ENCODE results near the gene GZMM.

Gene GZMM

DNA sequence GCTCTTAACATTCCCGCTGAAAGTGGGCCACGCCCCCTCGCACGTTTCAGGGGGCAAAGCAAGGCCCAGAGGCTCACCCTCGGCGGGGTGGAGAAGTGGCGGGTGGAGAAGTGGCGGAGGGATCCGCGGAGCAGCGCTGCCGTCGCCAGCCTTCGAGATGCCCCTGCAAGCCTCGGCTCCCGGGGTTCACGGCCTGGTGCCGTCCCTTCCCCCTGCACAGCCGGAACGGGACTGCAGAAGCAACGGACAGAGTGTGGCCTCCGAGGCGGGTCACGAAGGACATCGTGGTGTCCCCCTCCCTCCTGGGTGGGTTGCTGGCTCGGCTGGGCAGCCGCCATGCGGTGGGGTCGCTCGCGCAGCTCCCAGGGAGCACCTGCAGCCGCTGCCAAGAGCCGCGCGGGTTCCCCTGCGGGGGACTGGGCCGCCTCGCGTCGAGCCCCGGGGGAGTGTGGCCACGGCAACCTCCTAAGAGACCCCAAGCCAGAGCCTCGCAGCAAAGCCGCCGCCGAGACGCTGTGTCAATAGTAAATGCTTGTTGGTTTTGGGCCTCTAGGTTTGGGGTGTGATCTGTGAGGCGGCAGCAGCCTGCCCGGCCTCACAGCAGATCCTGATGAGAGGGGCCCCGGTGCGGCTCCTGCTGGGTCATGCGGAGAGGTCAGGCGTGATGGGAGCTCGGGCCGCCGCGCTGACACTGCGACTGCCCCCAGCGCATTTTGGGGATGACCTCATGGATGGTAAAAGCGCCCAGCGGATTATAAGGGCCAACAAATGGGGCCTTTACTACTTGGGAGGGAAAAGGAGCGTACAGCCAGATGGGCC is 31.1 kb upstream of the GZMM start:
- DNase-seq: no peak

DNA sequence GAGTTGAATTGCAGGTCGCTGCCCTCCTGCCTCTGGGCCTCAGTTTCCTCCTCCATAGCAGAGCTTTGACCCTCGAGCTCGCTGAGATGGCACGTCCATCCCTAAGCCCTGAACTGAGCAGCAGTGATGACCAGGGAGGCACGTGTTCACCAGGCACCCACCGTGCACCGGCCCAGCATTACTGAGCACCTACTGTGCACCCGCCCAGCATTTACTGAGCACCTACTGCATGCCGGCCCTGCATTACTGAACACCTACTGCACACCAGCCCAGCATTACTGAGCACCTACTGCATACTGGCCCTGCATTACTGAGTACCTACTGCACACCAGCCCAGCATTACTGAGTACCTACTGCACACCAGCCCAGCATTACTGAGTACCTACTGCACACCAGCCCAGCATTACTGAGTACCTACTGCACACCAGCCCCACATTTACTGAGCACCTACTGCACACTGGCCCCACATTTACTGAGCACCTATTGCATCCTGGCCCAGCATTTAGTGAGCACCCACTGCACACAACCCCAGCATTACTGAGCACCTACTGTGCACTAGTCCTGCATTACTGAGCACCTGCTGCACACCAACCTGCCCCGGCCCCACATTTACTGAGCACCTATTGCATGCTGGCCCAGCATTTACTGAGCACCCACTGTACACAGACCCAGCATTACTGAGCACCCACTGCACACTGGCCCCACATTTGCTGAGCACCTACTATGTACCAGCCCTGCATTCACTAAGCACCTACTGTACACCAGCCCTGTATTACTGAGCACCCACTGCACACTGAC is 30.3 kb upstream of the GZMM start:
- DNase-seq: no peak

DNA sequence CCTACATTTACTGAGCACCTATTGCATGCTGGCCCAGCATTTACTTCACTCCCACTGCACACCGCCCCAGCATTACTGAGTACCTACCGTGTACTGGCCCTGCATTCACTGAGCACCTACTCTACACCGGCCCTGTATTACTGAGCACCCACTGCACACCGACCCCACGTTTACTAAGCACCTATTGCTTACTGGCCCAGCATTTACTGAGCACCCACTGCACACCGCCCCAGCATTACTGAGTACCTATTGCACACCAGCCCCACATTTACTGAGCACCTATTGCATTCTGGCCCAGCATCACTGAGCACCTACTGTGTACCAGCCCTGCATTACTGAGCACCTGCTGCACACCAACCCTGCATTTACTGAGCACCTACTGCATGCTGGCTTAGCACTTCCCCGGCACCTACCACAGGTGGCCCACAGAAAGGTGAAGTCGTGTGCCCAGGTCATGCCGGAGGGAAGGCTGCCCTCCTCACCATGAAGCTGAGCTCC is 29.6 kb upstream of the GZMM start:
- DNase-seq: no peak

DNA sequence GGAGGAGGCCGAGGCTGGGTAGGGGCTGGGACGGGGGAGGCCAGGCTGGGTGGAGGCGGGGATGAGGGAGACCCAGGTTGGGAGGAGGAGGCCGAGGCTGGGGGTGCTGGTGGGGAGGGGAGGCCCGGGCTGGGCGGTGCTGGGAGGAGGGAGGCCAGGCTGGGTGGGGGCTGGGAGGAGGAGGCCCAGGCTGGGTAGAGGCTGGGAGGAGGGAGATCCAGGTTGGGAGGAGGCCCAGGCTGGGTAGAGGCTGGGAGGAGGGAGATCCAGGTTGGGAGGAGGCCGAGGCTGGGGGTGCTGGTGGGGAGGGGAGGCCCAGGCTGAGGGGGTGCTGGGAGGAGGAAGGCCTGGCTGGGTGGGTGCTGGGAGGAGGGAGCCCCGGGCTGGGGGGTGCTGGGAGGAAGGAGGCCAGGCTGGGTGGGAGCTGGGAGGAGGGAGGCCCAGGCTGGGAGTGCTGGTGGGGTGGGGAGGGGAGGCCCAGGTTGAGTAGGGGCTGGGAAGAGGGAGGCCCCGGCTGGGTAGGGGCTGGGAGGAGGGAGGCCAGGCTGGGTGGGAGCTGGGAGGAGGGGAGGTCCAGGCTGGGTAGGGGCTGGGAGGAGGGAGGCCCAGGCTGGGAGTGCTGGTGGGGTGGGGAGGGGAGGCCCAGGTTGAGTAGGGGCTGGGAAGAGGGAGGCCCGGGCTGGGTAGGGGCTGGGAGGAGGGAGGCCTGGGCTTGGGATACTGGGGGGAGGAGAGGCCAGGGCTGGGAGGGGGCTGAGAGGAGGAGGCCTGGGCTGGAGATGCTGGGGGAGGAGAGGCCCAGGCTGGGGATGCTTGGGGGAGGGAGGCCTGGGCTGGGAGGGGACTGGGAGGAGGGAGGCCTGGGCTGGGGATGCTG is 25.9 kb upstream of the GZMM start:
- no peak for DNase-seq

DNA sequence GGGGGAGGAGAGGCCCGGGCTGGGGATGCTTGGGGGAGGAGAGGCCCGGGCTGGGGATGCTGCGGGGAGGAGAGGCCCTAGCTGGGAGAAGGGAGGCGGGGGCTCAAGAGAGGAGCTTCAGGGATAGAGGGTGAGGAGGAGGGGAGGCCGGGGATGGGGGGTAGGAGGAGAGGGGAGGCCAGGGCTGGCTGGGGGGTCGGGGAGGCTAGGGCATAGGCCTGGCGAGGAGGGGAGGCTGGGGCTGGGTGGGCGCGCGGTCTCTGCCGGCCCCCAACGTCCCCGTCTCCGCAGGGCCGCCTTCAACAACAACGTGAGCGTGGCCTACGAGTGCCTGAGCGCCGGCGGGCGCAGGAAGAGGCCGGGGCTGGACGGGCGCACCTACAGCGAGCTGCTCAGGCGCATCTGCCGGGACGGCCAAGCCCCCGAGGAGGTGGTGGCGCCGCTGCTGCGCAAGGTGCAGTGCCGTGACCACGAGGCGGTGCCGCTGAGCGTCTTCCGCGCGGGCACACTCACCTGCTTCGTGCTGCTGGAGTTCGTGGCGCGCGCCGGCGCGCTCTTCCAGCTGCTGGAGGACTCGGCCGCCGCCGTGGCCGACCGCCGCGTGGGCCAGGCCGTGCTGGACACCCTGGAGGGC is 25.1 kb upstream of the GZMM start:
- no peak for DNase-seq

DNA sequence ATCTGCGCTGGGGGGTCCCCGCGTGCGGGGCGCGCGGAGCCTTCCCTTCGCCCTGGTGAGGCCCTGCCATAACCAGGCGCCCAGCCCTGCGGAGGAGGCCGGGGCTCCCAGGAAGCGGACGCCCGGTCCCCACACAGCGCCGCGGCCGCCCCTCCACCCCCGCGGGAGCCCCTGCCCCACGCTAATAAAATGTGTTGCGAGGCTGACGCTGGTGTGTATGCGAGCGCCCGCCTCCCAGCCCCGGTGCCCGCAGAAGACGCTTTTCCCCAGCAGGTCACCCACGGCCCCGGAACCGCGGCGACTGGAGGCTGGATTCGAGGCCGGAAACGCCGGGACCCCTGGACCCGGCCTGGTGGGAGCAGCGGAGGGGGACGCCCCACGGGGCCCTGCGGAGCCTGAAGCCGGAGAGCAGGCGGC is 24.4 kb upstream of the GZMM start:
- DNase-seq: no peak

DNA sequence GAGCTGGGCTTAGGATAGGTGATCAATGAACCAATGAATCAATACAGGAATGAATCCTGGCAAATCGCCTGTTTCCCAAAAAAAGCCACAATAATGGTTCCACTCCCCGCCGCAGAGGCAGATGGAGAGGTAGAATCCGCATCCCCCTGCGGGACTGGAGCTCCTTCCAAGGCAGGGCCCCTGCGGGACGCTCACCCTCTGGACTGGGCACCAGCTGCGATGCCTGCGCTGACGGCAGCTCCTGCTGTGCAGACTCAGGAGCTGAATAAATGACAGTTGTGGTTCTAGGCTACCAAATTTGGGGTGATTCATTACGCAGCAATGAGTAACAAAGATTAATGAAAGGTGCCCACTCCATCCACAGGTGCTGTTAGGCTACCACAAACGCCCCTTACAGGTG is 21.1 kb upstream of the GZMM start:
- DNase-seq: no peak

DNA sequence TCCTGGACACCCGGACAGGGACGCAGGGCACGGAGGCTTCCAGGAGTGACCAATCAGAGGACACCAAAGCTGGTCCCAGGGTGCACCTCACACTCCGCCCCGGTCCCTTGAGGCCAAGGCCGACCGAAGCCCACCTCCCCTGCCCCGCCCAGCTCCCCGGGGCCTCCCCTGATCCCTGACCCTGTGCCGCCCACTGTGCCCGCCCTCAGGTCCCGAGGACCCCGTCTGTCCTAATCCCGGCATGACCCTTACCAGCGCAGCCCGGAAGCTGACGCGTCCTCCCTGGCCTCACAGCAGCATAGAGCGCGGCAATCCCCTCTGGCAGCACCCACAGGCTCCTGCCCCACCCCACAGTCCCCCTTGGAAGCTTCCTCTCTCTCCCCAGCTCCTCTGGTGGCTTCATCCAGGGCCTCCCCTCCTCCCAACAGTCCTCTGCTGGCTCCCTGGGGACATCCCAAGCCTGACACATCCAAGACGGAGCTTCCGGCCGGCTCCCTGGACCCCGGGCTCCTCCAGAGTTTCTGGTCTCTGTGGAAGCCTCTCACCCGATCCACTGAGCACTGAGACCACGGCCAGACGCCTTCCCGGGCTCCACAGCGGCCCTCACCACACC is 19.7 kb upstream of the GZMM start:
- no peak for DNase-seq

DNA sequence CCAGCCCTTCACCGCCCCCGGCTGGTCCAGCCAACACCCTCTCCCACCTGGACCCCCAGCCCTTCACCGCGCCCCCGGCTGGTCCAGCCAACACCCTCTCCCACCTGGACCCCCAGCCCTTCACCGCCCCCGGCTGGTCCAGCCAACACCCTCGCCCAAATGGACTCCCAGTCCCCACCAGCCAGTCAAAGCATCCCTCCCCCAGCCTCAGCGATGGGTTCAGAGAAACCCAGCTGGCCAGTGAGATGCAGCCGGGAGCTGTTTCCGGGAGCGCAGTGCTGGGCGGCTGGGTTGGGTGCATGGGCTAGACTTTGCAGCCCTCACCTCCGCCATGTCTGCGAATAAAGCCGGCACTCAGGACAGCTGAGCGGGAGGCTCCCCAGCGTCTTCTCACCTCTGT is 18.8 kb upstream of the GZMM start:
- no peak for DNase-seq

DNA sequence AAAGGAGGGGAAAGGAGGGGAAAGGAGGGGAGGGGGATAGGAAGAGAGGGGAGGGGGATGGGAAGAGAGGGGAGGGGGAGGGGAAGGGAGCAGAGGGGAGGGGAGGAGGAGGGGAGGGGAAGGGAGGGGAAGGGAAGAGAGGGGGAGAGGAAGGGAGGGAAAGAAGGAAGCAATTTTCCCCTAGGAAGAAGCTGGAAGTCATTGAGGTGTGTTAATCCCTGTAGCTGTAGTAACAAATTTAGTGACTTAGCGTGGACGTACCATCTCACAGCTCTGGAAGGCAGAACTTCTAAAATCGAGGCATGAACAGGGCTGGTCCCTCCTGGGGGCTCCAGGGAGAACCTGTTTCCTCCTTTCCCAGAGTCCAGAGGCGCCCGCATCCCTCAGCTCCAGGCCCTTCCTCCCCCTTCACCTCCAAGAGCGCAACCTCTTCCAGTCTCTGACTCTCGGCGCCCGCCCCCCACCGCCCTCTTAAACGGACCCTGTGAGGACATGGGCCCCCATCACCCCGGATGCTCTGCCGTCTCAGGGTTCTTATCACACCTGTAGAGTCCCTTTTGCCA is 17.9 kb upstream of the GZMM start:
- DNase-seq: no peak

DNA sequence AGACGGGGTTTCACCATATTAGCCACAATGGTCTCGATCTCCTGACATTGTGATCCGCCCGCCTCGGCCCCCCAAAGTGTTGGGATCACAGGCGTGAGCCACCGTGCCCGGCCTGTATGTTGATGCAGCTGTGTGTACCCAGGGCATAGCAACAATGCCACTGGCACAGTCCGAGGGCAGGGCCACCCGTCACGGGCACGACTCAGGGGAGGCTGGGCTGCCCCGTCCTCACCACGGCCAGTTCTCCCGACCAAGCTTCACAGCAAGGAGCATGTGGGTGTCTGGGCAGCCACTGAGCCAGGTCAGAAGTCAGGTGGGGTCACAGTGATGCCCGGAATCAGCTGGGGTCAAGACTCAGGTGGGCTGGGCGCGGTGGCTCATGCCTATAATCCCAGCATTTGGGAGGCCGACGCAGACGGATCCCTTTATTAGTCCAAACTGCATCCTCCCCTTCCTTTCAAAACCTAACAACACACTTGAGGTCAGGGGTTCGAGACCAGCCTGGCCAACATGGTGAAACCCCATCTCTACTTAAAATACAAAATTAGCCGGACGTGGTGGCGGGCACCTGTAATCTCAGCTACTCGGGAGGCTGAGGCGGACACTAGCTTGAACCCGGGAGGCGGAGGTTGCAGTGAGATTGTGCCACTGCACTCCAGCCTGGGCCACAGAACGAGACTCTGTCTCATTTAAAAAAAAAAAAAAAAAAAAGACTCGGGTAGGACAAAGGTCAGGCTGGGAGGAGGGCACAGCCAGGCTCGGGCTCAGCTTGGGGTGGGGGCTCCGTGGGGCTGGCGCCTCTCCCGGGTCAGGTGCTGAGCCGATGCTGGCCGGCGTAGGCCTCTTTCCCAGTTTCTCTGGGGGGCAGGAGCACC is 13.5 kb upstream of the GZMM start:
- no peak for DNase-seq

DNA sequence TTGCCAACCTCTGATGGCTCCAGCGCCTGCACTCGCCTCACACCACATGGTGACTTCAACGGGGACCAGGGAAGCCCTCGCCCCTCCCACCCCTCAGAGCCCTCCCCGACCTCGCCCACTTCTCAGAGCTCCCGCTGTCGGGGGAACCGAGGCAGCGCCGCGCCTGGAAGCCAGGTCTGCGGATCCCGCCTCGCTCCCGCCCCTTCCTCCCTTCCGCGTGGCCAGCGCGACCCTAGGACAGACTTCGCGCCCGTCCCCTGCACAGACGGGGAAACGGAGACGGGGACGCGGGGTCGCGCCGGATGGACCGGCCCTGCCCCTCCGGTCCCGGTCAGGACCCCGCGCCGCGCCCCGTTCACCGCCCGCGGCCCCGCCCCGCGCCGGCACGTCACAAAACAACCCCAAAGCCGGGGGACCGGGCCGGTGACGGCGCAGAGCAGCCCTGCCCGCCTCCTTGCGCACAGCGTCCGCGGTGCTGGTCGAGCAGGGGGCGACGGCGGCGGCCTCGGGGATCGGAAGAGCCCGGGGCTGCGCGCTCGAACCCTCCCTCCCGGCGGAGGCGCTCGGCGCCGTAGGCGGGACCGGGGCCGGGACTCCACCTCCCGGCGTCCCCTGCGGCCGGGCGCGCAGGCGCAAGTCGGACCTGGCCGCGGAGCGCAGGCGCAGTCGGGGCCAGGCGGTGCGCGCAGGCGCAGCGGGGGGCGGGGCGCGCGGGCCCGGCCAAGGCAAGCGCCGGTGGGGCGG is 12.7 kb upstream of the GZMM start:
- DNase-seq: peak; percentile 99

DNA sequence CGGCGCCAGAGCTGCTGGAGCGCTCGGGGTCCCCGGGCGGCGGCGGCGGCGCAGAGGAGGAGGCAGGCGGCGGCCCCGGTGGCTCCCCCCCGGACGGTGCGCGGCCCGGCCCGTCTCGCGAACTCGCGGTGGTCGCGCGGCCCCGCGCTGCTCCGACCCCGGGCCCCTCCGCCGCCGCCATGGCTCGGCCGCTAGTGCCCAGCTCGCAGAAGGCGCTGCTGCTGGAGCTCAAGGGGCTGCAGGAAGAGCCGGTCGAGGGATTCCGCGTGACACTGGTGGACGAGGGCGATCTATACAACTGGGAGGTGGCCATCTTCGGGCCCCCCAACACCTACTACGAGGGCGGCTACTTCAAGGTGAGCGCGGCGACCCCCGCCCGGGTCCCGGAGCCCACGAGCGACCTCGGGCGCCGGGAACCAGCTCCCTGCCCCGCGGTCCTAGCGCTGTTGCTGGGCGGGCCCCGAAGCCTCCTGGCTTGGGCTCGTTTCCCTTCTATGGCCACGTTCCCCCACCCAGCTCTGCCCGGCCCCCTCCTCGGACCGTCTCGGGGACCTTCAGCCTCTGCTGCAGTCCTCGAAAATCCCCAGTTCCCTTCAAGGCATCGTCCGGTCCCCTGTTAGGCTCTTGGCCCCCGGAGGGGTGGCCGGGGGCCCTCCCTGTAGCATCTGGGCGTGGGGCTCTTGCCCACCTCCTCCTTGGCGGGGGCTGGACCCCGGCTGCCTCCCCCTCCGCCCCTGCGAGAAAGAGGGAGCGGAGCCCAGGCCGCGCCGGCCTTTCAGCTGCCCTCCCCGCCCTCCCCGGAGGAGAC is 11.9 kb upstream of the GZMM start, which contains the start of gene CDC34:
TSS of gene CDC34 (plus strand) at position 8 of the 808 bp plus-strand sequence. CDS start at position 180, 172 bp downstream.
- no peak for DNase-seq

DNA sequence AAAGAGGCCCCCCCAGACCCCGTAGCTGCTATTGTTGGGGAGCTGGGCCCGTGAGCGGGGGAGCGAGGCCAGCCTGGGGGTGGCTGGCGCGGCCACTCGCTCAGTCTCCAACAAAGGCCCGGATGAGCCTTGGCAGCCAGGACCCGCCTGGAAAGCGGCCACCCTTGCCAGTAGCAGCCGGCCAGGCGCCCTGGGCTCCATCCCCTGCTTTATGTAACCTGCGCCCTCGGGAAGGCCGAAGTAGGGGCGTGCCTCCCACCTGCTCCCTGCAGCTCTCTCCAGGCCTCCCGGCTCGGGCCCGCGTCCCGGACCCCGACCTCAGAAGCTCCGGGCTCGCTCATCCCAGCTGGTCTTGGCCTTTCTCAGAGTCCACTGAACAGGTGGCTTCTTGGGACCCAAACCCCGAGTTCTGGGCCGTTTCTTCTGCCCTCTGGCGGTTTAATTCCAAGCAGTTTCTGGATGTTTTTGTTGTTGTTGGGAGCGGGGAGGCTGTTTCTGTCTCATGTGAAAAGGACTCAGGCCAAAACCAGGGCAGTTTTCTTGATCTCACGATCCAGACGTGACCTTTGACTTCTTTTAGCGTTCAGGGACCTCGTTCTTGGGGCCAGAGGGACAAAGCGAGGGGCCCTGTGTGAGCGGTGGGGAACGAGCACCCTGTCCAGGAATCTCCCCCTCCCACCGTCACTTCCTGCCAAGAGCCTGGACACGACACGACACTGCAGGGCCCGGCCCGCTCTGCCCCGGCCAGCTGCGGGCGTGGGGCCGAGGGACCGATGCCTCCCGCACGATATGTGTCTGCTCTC is 11.1 kb upstream of the GZMM start:
- DNase-seq: no peak

DNA sequence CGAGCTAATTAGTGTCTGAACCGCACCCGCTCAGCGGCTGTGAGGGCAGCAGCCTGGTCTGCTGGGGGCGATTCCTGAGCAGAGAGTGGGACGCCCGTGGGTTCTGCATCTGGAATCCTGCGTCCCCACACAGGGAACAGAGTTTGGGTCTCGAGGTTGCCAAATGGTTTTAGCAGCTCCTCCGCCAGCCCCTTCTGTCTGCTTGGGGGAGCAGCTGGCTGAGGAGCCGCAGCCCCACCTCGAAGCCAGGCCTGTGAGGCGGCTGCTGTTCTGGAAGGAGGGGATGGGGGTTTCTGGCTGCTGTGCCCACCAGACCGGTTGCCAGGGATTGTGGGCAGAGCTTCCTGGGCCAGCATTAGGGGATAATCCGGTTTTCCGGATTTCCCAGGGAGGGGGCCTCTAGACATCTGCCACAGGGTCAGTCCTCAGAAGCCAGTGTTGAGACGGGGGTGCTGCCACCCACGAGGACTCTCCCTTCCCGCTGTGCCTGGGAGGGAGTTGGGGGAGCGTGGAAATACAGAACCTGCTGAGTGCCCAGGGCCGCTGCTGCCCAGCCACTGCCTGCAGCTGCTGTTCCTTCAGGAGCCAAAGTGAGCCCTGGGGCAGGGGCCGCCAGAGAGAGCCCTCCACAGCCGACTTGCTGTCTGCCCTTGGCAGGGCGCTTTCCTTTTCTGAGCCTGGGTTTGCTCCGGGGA is 10.3 kb upstream of the GZMM start:
- no peak for DNase-seq

DNA sequence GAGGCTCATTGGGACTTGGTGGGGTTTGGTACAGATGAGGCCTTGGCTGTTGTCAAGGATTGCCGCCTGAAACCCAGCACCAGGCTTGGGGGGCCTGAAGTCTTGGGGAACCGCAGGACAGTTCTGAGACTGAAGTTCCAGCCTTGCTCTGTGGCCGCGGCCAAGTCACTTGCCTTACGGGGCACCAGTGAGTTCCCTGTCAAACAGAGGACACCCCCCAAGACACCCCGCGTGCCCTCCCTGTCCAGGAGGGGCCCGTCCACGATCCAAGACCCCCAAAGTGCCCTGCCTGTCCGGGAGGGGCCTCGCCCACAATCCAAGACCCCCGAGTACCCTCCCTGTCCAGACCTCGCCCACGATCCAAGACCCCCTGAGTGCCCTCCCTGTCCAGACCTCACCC is 9.8 kb upstream of the GZMM start:
- DNase-seq: no peak

DNA sequence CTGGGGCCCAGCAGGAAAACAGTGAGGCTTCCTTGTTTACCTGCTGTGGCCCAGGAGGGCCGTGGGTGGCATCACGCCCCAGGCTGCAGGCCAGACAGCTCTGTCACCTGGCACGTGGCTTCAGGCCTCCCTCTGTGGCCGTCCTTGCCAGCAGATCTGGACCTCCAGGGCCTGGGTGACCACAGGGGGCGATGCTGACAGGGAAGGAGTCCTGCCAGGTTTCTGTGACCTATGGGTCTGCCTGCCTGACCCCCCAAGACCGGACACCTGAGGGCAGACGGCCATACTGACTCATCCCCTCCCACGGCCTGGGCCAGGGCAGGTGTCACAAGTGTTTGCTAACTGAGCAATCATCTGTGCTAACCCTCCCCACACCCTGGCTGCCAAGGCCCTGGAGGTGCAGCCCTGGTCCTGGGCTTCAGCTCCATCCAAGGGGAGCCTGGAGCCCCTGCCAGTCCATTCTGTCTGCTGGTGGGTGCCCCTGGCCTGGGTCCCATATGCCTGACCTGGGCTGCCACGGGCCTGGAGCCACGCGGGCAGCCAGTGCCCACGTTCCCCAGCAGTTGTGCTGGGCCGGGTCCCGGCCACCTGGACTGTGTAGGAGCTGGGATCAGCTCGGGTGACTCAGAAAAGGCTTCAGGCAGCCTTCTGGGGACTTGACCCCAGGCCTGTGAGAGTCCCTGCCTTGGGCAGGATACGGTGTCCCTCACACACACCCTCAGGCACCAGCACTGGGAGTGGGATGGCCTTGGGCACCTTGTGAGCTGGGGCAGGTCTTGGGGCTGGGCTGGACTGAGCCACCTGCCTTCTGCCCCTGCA is 8.6 kb upstream of the GZMM start:
- no peak for DNase-seq
